ENCODE data around the gene LOXL4.

The LOXL4 gene

DNA sequence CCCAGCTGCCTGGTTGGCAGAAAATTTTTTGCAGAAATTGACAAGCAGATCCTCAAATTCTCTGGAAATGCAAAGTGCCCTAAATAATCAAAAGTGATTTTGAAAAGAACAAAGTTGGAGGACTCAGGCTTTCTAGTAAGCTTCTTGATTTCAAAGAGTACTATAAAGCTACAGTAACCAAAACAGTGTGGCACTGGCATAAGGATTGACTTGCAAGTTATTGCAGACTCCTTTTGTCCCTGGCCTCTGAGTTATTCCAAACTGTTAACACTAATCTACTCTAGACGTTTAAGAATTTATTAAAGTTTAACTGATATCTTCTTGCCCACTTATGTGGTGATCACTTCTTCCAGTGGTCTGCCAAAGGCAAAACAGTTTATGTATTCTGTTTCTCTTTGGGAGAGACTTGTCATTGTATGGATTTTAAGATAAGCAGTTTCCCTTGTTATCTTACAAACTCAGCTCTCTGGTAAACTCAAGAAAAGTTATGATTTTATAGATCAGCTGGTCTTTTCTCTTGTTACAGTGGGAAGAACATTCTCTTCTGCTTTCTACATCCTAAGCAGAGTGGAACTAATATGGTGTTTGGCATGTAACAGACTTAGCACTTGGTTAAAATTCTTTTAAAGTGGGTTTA lies 41.4 kb downstream of the LOXL4 start:
- in situ Hi-C loops (cut with MboI; ENCODE audit: low sequenced_read_pairs, unreplicated experiment), result no loop called here
- DNase-seq (ENCODE audit: low spot score), result no peak

DNA sequence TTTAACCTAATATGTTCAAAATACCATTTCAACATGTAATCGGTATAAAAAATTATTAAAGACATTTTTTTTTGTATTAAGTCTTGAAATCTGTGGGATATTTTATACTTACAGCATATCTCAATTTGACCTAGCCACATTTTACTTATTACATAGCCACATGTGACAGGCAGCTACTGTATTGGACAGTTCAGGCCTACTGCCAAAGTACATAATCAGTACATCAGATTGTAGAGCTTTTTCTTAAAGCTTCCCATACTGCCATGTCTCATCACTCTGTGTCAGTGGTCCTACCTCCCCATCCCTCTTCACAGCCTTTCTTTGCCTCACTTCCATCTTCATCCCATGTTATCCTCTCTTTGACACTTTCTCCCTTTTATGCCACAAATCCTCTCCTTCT lies 43.0 kb downstream of the LOXL4 start:
- in situ Hi-C loops (cut with MboI; ENCODE audit: low sequenced_read_pairs, unreplicated experiment), result no loop called here
- TF ChIP-seq, protein P1, sequence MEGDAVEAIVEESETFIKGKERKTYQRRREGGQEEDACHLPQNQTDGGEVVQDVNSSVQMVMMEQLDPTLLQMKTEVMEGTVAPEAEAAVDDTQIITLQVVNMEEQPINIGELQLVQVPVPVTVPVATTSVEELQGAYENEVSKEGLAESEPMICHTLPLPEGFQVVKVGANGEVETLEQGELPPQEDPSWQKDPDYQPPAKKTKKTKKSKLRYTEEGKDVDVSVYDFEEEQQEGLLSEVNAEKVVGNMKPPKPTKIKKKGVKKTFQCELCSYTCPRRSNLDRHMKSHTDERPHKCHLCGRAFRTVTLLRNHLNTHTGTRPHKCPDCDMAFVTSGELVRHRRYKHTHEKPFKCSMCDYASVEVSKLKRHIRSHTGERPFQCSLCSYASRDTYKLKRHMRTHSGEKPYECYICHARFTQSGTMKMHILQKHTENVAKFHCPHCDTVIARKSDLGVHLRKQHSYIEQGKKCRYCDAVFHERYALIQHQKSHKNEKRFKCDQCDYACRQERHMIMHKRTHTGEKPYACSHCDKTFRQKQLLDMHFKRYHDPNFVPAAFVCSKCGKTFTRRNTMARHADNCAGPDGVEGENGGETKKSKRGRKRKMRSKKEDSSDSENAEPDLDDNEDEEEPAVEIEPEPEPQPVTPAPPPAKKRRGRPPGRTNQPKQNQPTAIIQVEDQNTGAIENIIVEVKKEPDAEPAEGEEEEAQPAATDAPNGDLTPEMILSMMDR (IDR thresholded peaks at IDR 0.05; ENCODE audit: borderline replicate concordance, control extremely low read depth, extremely low read depth, insufficient read depth, missing control alignments), result no peak

More for the DNA sequence above, 41.4 kb downstream of the LOXL4 start:
- TF ChIP-seq, protein P1 (IDR thresholded peaks at IDR 0.05; ENCODE audit: borderline replicate concordance, control extremely low read depth, extremely low read depth, insufficient read depth, missing control alignments), result no peak

DNA sequence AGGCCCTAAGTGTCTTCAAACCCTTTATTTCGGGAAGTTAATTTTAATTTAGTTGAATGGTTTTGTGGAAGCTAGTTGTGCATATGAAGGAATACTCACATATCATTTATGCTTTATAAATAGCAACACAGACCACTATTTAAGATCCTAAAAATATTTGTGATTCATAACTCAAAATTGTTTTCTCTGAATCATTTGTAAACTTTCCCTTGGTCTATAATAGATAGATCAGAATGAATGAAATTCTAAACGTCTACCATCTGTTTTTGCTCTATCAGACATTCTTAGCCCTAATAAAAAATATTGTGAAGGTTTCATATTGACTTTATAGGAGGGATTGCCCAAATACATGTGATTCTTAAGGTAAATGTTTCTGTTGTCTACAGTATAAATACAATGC lies 43.5 kb downstream of the LOXL4 start:
- TF ChIP-seq, protein P1 (IDR thresholded peaks at IDR 0.05; ENCODE audit: borderline replicate concordance, control extremely low read depth, extremely low read depth, insufficient read depth, missing control alignments), result no peak
- DNase-seq (ENCODE audit: low spot score), result no peak
- in situ Hi-C loops (cut with MboI; ENCODE audit: low sequenced_read_pairs, unreplicated experiment), result no loop called here

More for the DNA sequence above, 43.0 kb downstream of the LOXL4 start:
- DNase-seq (ENCODE audit: low spot score), result no peak

DNA sequence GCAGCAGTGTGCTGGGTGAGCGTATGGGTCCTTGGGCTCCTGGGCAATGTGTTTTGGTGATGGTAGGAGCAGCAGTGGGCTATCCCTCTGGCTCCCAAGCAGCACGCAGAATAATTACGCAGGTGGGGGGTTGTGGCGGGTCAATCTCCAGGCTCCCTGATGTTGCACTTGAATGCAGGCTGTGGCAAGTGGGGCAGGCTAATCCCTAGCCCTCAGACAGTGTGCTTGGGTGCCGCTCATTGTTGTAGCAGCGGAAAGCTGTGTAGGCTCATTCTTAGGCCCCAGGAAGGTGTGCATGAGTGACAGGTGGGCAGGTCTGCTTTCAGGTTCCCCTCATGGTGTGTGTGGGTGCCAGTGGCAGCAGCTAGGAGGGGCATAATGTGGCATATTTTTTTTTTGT lies 44.1 kb downstream of the LOXL4 start:
- DNase-seq (ENCODE audit: low spot score), result no peak
- TF ChIP-seq, protein P1 (IDR thresholded peaks at IDR 0.05; ENCODE audit: borderline replicate concordance, control extremely low read depth, extremely low read depth, insufficient read depth, missing control alignments), result no peak
- in situ Hi-C loops (cut with MboI; ENCODE audit: low sequenced_read_pairs, unreplicated experiment), result no loop called here

- TF ChIP-seq, protein P1 (IDR thresholded peaks at IDR 0.05; ENCODE audit: borderline replicate concordance, control extremely low read depth, extremely low read depth, insufficient read depth, missing control alignments), result no peak
- DNase-seq (ENCODE audit: low spot score), result no peak
- in situ Hi-C loops (cut with MboI; ENCODE audit: low sequenced_read_pairs, unreplicated experiment), result no loop called here
Observed at GRCh38 chr10:98217801-98218200, 50.2 kb downstream of the LOXL4 start.

GRCh38 chr10:98215373-98215772 lies 52.6 kb downstream of the LOXL4 start:
- TF ChIP-seq, protein P1 (IDR thresholded peaks at IDR 0.05; ENCODE audit: borderline replicate concordance, control extremely low read depth, extremely low read depth, insufficient read depth, missing control alignments), result no peak
- in situ Hi-C loops (cut with MboI; ENCODE audit: low sequenced_read_pairs, unreplicated experiment), result no loop called here
- DNase-seq (ENCODE audit: low spot score), result no peak

Measured in GM13976 (cell line).